ENCODE data around the gene ZFYVE1.
A peak's percentile ranks its signal among the peaks of the same experiment; 100 is the strongest.

Gene ZFYVE1

GRCh38 chr14:72939630-72940029 is 87.3 kb downstream of the ZFYVE1 start:
- in situ Hi-C loops (cut with HindIII; ENCODE audit: low sequenced_read_pairs) = no loop called here
- H3K4me3 ChIP-seq (ENCODE audit: low read depth, low read length) = no peak overlapping the region
- no peak for TF ChIP-seq CTCF (IDR thresholded peaks at IDR 0.05; ENCODE audit: low read depth, low read length)
- DNase-seq (ENCODE audit: low read depth, low spot score) = no peak

- DNase-seq (ENCODE audit: low read depth, low spot score) = no peak
- in situ Hi-C loops (cut with HindIII; ENCODE audit: low sequenced_read_pairs) = no loop called here
- no peak overlapping the region for H3K4me3 ChIP-seq (ENCODE audit: low read depth, low read length)
- no peak for TF ChIP-seq CTCF (IDR thresholded peaks at IDR 0.05; ENCODE audit: low read depth, low read length)
These were observed 94.0 kb downstream of the ZFYVE1 start for GRCh38 chr14:72932893-72933292.

DNA sequence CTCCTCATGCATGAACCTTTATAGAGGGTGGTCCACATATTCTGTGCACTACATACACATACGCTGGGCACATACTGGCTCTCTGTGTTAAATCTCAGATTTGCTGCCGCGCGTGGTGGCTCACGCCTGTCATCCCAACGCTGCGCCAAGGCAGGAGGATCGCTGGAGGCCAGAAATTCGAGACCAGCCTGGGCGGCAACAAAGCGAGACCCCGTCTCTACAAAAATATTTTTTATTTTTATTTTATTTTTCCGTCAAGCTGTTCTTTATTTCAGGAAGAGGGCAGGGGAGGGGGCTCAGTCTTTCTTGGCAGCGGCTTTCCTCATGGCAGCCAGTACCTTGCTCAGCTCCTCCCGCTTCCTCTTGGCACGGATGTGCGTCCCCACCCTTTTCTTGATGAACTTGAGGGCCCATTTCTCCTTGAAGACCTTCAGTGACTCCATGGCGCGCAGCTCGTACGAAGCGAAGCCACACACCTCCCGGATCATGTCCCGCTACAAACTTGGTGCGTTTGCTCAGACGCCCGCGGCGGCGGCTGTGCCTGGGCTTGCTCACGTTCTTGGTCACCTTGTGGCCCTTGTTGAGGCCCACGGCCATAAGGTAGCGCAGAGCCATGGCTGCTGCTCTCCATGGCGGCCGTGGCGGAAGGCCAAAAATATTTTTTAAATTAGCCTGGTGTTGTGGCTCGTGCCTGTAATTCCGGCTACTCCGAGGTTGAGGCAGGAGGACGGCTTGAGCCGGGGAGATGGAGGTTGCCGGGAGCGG is 97.4 kb downstream of the ZFYVE1 start:
- DNase-seq (ENCODE audit: low read depth, low spot score) = no peak
- in situ Hi-C loops (cut with HindIII; ENCODE audit: low sequenced_read_pairs) = no loop called here
- H3K4me3 ChIP-seq (ENCODE audit: low read depth, low read length) = no peak overlapping the region
- no peak for TF ChIP-seq CTCF (IDR thresholded peaks at IDR 0.05; ENCODE audit: low read depth, low read length)

DNA sequence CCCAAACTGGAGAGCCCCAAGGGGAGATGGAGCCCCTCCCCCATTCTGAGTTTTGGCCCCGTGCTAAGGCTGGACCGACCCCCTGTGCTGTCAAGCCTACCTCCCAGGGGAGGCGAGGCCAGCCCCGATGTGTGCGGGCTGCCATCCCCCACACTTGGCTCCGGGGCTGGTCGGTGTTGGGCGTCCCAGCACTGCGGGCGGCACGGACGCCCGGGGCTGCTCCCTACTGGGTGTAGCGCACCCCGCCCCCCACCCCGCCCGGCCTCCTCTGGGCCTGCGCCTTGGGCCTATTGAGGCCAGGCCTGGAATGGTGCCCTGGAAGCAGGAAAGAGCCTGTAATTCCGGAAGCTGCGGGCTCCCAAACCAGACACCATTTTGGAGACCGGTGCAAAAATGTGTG is 98.0 kb downstream of the ZFYVE1 start:
- in situ Hi-C loops (cut with HindIII; ENCODE audit: low sequenced_read_pairs) = no loop called here
- no peak for TF ChIP-seq CTCF (IDR thresholded peaks at IDR 0.05; ENCODE audit: low read depth, low read length)
- DNase-seq (ENCODE audit: low read depth, low spot score) = no peak
- no peak overlapping the region for H3K4me3 ChIP-seq (ENCODE audit: low read depth, low read length)

DNA sequence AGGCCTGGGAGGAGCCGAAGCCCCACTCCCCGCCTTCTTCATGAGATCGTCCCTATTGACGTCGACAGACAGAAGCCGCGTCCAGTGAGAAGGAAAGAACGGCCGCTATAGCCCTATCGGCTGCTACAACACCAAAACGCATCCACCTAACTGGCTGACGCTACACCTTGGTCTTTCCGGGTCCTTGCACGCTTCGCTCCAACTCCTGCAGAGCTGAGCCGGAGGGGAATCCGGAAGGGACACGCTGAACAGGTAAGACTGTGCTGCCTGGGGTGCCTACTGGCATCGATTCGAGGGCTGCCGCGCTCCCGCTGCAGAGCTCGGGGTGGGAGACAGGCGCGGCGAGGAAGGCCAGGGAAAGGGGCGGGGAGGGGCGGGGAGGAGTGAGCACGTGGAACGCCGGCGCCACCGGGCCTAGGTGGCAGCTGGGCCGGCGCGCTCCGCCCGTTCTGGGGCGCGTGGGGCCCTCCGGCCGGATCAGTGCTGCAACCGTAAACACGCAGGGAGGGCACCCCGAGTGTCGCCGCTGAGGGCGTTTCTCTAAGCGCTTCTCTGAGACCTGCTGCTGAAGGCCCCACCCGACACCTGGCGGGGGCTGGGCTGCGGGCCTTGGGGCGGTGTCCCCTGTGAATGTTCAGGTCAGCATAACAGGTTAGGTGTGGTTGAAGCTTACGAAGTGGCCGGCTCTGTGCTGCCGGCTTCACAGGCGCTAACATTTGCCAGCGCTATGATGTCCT is 100.4 kb downstream of the ZFYVE1 start, which contains the start of gene DCAF4:
DCAF4 (plus strand) TSS at position 173 of the 737 bp plus-strand sequence. CDS start 11,515 bp downstream, outside the sequence.
- peak within 1 kb of the TSS; percentile 87 for H3K4me3 ChIP-seq (ENCODE audit: low read depth, low read length)
- in situ Hi-C loops (cut with HindIII; ENCODE audit: low sequenced_read_pairs) = no loop called here
- TF ChIP-seq CTCF (IDR thresholded peaks at IDR 0.05; ENCODE audit: low read depth, low read length) = no peak
- peak; percentile 99 for DNase-seq (ENCODE audit: low read depth, low spot score)

DNA sequence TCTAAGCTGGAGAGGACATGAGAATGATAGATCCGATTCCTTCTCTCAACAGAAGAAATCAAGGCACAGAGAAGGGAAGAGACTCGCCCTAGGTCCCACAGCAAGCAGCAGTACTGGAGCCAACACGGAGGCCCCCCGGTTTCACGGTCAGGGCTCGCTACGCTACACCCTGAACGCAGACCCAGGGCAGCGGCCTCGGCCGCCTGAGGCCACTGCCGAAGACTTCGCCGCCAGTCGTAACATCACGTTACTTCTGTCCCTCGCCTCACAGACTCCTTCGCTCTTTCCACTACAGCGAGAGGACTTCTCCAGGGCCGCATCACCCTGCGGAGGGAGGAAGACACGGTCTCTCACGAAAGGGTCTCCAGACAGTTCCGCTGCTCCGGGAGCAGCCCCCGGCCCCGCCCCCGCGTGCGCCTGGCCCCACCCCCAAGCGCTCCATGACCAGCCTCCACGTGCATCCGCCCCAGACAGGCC is 101.1 kb downstream of the ZFYVE1 start:
- no peak for TF ChIP-seq CTCF (IDR thresholded peaks at IDR 0.05; ENCODE audit: low read depth, low read length)
- H3K4me3 ChIP-seq (ENCODE audit: low read depth, low read length) = peak overlapping the region; percentile 87
- in situ Hi-C loops (cut with HindIII; ENCODE audit: low sequenced_read_pairs) = no loop called here
- no peak for DNase-seq (ENCODE audit: low read depth, low spot score)
